Fibroblast of skin of right quadriceps (primary cell): ENCODE data around the gene FAR1.
"Not testable (repeated sequence)": the region's sequence is repeated elsewhere in the genome, so short reads cannot be mapped to it uniquely, and the experiment has no call there.

Experiments
- DNase-seq: peaks from one replicate; pipeline ENCODE4 v3.0.0-alpha.2; 2013

Gene FAR1

DNA sequence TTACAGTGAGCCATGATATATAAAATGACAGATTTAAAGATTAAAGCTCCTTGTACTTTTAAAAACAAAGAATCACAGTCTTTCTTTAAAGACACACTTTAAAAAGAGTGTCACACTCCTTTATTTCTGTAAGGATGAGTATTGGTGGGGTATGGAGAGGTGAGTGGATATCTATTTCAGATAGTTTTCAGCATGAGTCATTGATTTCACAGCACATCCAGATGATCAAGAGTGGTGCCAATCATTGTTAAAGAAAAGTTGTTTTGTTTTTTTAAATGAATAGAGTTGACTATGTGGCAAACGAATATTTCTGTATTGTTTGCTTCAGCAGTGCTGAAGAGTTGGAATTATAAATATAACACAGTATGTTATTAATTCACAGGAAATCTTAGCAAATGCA is 52.5 kb downstream of the FAR1 start:
- DNase-seq, result no peak

DNA sequence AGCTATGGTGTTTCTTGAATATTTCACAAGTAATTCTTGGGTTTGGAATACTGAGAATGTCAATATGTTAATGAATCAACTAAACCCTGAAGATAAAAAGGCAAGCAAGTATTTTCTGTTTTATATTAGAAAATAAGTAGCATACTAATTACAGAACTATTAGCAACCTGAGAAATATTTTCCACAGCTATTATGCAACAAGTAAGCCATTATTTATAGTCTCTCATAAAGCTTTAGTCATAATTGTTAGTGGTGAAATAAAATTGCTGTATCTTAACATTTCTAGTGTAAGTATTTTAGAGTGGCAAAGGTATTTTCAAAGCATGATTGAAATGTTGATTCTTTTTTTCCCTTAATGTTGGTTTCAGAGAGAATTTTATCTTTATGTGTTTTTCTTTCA is 53.3 kb downstream of the FAR1 start:
- DNase-seq, result peak; percentile 31

DNA sequence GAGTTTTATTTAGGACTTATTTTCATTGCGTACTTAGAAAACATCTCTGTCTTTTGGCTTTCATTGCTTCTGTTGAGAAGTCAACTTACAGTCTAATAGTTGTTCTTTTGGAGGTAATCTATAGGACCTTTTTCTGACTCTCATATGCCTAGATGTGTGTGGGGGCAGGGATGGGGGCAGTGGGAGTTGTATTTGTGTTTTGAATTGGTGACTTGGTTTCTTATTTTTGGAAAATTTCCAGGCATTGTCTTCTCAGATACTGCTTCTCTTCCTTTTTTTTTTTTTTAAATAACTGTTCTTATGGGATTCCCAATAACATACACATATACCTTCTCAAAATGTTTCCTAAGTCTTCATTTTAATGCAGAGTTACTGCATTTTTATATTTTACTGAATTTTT is 58.0 kb downstream of the FAR1 start:
- DNase-seq, result no peak

DNA sequence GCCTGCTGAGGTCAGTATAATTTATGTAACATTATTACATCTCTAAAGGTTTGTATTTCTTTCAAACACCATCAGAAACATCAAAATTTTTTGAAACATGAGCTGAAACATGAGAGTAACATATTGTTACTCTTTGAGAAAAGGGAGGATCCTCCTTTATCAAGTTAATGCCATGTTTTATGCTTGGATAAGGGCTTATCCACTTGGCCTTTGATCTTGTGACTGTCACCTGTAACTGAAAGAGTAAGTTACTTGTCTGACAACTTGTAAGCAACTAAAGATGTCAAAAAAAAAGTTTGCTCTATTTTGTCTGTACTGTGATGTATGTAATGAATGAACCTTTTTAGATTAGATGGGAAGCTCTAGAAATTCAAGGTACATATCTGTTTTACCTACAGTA is 59.6 kb downstream of the FAR1 start:
- no peak for DNase-seq

DNA sequence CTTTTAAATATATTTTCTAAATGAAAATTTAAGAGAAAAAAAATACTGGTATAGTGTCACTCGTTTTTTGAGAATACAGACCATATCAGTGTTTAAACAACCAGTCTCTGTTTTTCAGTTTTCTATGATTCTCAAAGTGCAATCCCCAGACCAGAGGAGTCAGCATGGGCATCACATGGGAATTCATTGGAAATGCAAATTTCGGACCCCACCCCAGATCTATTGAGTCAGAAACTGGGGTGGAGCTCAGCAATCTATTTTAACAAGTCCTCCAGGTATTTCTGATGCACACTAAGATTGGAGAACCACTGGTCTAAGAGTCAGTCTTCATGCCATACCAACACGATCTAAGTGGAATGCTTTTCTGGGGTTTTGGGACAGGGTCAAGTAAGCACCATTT is 66.1 kb downstream of the FAR1 start:
- DNase-seq, result no peak

DNA sequence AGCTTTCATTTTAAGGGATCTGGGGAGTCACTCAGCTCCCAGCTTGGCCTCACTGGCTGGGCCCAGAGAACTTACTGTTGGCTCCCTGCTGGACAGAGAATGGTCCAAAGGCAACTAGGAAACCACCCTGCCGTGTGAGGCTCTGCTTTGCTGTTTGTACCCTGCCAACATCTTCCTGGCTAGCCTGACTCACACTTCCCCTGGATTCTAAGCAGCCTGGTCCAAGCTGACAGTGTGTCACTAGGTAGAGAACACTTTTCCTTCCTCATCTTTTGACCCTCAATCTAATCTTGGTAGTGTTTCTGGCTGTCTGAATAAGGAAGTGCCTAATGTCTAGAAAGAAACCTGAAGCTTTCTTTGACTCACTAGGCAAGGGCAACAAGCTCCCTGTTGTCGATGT is 76.7 kb downstream of the FAR1 start:
- no peak for DNase-seq

DNA sequence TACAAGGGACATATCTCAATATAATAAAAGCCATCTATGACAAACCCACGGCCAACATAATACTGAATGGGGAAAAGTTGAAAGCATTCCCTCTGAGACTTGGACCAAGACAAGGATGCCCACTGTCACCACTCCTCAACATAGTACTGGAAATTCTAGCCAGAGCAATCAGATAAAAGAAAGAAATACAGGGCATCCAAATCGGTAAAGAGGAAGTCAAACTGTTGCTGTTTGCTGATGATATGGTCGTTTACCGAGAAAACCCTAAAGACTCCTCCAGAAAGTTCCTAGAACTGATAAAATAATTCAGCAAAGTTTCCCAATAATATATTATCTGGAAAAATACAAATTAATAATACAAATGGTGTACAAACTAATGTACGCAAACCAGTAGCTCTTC is 84.8 kb downstream of the FAR1 start:
- DNase-seq, result not testable (repeated sequence)

DNA sequence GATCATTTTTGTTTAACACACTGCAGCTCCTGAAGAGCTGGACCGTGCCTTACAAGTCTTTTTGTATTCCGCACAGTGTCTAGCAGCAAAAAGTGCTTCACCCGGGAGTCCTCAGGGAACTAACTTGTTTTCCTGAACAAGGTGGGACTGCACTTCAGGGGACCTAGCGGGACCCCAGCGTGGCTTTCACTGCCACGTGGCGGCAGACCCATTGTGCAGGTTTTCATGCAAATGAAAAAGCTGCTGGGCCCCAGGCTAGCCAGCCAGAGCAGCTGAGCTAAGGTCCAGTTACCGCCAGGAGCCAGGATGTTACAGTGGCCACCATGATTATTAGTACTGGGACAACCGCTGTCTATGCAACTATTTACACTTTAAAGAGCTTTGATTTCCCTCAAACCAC is 90.6 kb downstream of the FAR1 start:
- no peak for DNase-seq

DNA sequence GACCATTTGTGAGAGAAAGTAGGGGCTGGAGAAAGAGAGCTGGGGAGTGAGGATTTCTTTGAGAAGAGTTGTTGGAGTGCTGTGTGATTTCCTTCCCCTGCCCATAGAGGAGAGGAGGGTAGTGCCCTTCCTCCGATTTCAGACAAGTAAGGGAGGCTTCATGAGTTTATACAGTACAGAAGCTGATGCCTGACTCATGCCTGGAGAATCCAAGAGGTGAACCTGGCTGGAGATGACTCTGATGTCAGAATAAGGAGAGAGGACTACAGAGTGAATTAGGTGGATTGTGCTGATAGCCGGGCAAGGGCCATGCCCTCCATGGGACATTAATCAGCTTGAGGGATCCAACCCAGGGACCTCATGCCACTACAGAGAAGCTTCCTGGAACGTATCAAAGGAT is 91.6 kb downstream of the FAR1 start:
- no peak for DNase-seq

DNA sequence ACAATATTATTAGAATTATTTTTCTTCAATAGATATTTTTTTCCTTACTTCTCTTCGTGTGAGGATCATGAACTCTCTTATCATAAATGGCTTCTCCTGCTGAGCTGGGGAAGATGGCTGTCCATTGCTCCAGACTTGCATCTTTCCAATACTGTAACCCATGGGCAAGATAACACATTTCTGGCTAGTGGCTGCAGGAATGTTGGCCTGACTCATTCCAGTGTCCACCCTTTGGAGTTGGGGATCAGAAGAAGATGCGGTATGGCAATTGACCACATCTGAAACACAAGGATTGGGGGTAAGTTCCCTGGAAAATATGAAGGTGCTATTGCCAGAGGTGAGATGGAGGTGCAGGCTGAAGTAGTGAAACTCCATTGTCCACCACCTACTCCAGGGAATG is 92.8 kb downstream of the FAR1 start:
- DNase-seq, result peak; percentile 22

DNA sequence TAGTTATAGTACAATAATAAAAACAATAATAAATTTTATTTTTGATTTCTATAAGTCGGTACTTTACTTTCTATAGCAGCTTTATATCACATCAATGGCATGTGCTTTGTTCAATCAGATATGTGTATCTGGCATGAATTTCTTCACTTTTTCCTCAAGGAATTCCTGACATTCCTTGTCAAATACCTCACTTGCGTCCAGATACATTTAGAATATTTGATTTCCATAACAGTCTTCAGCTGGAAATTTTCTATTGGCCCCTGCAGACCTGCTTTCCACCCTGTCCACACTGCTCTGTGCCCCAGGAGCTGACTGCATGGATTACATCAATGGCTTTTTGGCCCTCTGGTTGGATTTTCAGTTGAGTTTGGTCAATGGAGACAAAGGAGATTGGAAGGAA is 93.2 kb downstream of the FAR1 start:
- DNase-seq, result peak; percentile 43

DNA sequence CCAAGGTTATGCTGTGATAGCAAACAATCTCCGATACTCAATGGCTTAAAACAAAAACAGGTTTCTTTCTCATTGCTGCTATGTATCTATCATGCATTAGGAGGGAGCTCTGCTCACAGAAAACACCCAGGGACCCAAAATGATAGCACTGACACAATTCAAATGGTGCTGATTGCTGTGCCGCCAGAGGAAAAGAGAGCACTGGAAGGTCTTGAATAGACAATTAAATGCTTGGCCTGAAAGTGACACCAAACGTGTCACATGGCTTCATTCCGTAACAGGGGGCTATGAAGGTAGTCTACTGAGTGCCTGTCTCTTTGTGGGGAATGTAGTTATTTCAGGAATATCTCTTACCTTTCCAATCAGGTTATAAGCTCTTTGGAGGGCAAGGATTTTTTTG is 94.2 kb downstream of the FAR1 start:
- DNase-seq, result no peak

DNA sequence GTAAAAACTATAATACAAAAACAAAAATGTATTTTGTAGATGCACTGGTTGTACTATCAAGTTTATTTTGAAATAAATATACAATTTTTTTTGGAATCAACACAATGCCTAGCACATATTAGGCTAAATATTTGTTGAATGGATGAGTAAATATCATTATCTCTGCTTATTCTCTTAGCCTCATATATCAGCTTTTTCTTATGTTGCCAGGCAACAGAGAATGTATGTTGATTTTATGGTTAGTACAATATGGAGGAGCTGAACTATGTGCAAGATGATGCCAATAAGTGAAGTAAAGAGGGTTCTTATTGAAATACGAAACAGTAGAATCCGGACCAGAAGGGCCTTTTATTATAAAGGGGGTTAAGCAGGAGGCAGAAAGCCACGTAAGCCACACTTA is 94.9 kb downstream of the FAR1 start:
- DNase-seq, result no peak

DNA sequence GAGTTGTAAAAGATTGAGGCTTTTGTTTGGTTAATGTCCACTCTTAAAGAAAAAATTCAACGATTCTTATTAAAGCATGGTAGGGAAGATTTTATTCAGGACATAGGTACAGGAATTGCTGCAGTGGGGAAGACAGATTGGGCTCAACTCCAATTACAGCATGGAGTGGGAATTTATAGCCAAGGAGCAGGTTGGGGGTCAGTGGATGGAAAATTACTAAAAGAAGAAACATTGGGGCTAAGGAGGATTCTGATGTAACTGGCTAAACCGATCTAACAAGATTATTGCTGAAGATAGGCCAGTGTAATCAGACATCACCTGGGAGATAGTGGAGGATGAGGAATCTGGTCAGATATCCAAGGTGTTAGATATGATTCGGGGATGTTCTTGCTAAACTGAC is 97.4 kb downstream of the FAR1 start:
- DNase-seq, result no peak

DNA sequence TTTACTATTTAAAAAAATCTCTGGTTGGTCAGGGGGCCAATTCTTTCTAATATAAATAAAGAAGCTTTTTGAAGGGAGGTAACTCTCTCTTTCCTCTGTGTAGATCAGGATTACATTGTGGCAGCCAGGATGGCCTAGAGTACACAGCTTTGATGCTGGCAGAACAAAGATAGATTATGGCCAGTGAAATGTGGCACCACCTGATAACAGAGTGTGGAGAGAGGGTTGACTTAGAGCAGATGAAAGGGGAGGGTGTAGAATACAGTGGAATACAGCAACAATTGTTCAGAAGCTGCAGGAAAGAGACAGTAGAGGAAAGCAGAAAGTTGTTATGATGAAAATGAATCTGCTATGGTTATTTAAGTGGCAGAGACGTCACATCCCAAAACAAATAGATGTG is 99.0 kb downstream of the FAR1 start:
- no peak for DNase-seq

DNA sequence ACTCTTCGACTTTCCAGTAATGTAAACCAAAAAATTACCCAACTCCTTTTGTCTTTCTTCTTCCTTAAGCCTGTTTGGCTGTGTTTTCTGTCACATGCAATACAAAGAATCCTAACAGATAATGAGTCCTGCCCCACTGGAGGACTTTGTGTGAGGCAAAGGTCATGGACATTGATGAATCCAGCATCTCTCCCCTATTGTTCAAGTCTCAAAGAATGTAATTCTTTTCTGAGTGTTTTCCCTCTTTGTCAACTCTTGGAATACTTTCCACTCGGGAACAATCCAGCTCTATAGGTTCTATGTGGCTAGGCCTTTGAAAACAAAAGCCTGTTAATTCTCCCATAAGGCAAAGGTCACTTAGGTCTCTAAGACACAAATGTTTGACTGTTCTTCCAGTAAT is 100.7 kb downstream of the FAR1 start:
- no peak for DNase-seq

DNA sequence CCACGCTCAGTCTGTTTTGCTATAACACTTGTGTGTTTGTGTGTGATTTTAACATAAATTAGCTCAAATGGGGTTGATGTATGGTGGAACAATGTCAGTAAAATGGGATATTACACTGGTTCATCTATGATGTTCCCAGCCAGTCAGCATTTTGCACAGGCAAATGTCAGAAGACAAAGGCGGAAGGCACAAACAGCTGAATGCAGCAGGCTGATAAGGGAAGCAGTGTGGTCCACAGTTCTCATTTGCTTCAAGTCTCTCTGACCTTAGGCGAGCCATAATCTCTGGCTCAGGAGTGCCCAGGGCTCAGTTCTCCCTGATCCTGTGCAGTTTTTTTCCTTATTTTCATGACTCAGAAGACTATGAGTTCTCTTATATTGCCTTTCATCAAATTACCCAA is 102.7 kb downstream of the FAR1 start:
- DNase-seq, result no peak

DNA sequence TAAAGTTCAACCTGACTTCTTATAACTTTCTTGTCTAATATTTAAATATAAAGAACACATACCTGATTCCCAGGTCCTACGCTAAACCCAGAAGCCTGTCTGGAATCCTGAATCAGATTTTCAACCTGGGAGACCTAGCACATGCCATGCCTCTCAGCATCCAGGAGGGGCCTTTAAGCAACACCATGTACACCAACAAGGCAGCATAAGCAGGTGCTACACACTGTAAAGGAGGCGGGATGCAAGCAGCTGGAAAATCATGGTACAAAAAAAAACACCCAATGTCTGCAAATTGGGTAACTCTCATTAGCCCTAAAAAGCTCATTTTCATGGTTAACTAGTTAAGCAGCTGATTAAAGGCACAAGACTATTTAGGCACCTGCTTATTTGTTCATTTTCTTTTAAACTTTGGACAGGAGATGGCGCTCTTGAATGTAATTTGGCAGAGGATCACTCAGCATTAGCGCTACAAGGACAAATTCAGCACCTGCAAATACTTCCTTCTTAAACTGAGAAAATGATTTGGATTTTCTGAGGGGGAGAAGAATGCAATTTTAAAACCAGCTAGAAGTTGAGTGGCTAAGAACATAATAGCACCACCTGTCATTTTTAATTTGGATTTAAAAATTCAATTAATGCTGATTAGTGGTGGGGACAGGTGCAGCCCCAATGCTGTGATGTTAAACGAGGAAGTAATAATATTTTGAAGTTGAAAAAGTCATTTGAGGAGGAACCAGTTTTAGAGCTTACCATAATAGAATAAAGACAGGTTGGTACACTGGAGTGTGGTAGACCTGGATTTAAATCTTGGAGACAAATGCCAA is 104.0 kb downstream of the FAR1 start:
- DNase-seq, result peak; percentile 37

DNA sequence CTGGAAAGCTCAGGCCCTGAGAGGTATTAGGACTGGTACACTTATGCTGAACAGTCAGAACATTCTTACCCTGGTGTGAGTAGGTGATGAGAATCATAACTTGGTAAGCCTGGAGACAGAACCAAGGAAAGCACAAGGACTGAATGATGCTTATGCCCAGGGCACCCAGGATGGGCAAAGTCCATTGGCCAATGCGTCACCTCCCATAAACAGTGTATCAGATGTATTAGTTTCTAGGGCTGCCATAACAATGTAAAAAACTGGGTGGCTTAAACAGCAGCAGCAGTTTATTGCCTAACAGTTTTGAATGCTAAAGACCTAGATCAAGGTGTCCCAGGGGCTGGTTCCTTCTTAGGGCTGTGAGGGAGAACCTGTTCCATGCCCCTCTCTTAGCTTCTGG is 107.0 kb downstream of the FAR1 start:
- DNase-seq, result no peak

DNA sequence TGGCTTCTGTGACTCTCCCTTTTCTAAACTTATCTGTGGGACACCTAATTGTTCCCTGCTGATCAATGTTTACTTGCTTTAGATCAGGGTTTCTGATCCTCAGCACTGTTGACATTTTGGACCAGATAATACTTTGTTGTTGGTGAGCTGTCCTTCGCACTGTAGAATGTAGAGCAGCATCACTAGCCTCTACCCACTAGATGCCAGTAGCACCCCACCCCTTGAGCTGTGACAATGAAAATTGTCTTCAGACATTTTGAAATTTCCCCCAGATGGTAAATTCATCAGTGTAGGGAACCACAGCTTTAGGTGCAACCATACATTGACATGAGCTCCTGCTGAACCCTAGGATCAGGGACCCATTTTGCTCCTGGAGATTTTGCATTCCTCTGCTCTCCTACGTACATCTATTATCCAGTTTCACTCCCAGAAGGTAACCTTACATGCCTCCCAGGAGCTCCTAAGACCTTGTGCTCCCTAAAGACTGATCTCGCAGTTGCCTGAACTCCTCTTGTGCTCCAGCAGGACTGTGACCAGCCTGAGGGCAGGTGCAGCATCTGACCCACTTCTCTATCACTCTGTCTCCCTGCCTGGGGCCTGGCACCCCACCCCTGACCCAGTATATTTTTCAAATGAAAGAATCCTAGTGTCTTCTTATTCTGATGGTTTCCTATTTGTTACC is 107.8 kb downstream of the FAR1 start:
- no peak for DNase-seq

DNA sequence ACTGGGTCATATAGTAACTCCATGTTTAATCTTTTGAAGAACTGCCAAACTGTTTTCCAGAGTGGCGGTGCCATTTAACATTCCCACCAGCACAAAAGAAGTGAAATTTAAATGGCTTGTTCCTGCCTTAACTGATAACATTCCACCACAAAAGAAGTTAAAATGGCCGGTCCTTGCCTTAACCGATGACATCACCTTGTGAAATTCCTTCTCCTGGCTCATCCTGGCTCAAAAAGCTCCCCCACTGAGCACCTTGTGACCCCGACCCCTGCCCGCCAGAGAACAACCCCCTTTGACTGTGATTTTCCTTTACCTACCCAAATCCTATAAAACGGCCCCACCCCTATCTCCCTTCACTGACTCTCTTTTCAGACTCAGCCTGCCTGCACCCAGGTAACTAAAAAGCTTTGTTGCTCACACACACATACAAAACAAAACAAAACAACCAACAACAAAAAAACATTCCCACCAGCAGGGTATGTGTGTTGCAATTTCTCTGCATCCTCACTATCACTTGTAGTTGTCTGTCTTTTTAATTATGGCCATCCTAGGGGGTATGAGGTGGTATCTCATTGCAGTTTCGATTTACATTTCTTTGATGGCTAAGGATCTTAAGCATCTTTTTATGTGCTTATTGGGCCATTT is 109.0 kb downstream of the FAR1 start:
- DNase-seq, result no peak

DNA sequence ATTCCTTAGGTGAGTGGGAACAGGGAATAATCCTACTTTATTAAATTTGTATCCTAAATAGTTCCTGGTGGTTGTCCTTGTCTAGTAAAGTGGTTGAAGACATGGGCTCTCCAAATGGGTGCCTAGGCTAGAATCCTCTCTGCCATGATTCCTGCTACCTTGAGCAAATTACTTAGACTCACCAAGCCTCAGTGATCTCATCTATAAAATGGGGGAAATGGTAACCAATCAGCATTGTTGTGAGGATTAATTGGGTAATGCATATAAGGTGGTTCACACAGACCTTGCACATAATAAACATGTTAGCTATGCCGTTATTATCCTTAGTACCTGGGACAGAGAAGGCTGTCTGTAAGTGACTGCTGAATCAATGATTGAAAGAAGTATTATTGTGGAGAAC is 109.9 kb downstream of the FAR1 start:
- DNase-seq, result no peak

DNA sequence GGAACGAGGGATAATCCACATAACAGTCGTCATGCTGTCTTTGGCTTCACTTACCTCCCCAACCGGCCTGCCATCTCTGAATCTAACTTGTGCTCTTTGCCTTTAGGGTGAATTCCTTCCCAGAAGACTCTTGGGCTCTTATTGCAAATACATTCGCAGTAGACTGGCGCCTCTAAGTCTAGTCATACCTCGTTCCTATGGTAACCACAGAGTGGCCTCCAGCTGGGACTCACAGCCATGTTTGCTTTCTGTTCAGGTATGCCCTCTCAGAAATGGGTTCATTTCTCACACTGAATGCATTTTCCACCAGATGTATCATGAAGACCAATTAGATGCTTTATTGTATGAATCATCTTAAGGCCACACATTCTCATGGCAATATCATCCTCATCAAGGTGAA is 112.7 kb downstream of the FAR1 start:
- no peak for DNase-seq
